Measurements from ENCODE around the gene PPP4R4.

Gene PPP4R4

GRCh38 chr14:94307410-94307992, 133.4 kb downstream of the PPP4R4 start:
- no peak for DNase-seq
- H3K27me3 ChIP-seq (ENCODE audit: insufficient read depth, low read length, poor library complexity), result no peaks in the 10 kb centered on the region
- H3K9me3 ChIP-seq (ENCODE audit: insufficient read depth, low read length, severe bottlenecking), result no peaks in the 10 kb centered on the region

GRCh38 chr14:94309721-94310120, 135.6 kb downstream of the PPP4R4 start:
- TF ChIP-seq CTCF (IDR thresholded peaks at IDR 0.05; ENCODE audit: borderline replicate concordance, extremely low read depth, low read length, poor library complexity, severe bottlenecking) (no peak), EZH2 (IDR thresholded peaks at IDR 0.05; ENCODE audit: borderline replicate concordance, low read depth, low read length, severe bottlenecking) (no peak)
- no peak overlapping the region for H3K27ac ChIP-seq (ENCODE audit: low read length)
- no peaks in the 10 kb centered on the region for H3K4me1 ChIP-seq (ENCODE audit: insufficient read depth, low read length)
- H3K4me2 ChIP-seq (ENCODE audit: insufficient read depth, low read length), result no peak overlapping the region
- H3K4me3 ChIP-seq (ENCODE audit: low read depth in 1 of 2, low read length in 2 of 2), result no peak overlapping the region
- no peaks in the 10 kb centered on the region for H3K9me3 ChIP-seq (ENCODE audit: insufficient read depth, low read length, severe bottlenecking)
- no peak for ATAC-seq (ENCODE audit: insufficient read depth, low read depth)
- H3K27me3 ChIP-seq (ENCODE audit: insufficient read depth, low read length, poor library complexity), result no peaks in the 10 kb centered on the region
- no peaks in the 10 kb centered on the region for H3K79me2 ChIP-seq (ENCODE audit: insufficient read depth, low read length)
- H4K20me1 ChIP-seq (ENCODE audit: insufficient read depth, low read length), result no peaks in the 10 kb centered on the region; the same call in 1 of the 2 replicates
- H2AFZ ChIP-seq (ENCODE audit: low read depth, low read length), result no peak overlapping the region
- H3K36me3 ChIP-seq (ENCODE audit: insufficient read depth, low read length), result no peaks in the 10 kb centered on the region
- no peak for DNase-seq
- no peak overlapping the region for H3K9ac ChIP-seq (ENCODE audit: low read depth, low read length)

More at GRCh38 chr14:94307410-94307992, 133.4 kb downstream of the PPP4R4 start:
- peak; percentile 52 for TF ChIP-seq CTCF (IDR thresholded peaks at IDR 0.05; ENCODE audit: borderline replicate concordance, extremely low read depth, low read length, poor library complexity, severe bottlenecking)
- no peak for TF ChIP-seq EZH2 (IDR thresholded peaks at IDR 0.05; ENCODE audit: borderline replicate concordance, low read depth, low read length, severe bottlenecking)
- Histone ChIP-seq H2AFZ (ENCODE audit: low read depth, low read length) (no peak overlapping the region), H4K20me1 (ENCODE audit: insufficient read depth, low read length) (no peaks in the 10 kb centered on the region), H3K9ac (ENCODE audit: low read depth, low read length) (no peak overlapping the region), H3K4me2 (ENCODE audit: insufficient read depth, low read length) (no peak overlapping the region), H3K79me2 (ENCODE audit: insufficient read depth, low read length) (no peaks in the 10 kb centered on the region), H3K27ac (ENCODE audit: low read length) (no peak overlapping the region), H3K36me3 (ENCODE audit: insufficient read depth, low read length) (no peaks in the 10 kb centered on the region), H3K4me3 (ENCODE audit: low read depth in 1 of 2, low read length in 2 of 2) (no peak overlapping the region), H3K4me1 (ENCODE audit: insufficient read depth, low read length) (no peaks in the 10 kb centered on the region)
- ATAC-seq (ENCODE audit: insufficient read depth, low read depth), result no peak

- H3K79me2 ChIP-seq (ENCODE audit: insufficient read depth, low read length), result no peaks in the 10 kb centered on the region
- no peaks in the 10 kb centered on the region for H3K4me1 ChIP-seq (ENCODE audit: insufficient read depth, low read length)
- TF ChIP-seq CTCF (IDR thresholded peaks at IDR 0.05; ENCODE audit: borderline replicate concordance, extremely low read depth, low read length, poor library complexity, severe bottlenecking) (no peak), EZH2 (IDR thresholded peaks at IDR 0.05; ENCODE audit: borderline replicate concordance, low read depth, low read length, severe bottlenecking) (no peak)
- DNase-seq (no peak), ATAC-seq (ENCODE audit: insufficient read depth, low read depth) (no peak)
- H3K9me3 ChIP-seq (ENCODE audit: insufficient read depth, low read length, severe bottlenecking), result no peaks in the 10 kb centered on the region
- no peak overlapping the region for H3K27ac ChIP-seq (ENCODE audit: low read length)
- H3K4me3 ChIP-seq (ENCODE audit: low read depth in 1 of 2, low read length in 2 of 2), result no peak overlapping the region
- H3K4me2 ChIP-seq (ENCODE audit: insufficient read depth, low read length), result no peak overlapping the region
- no peaks in the 10 kb centered on the region for H3K27me3 ChIP-seq (ENCODE audit: insufficient read depth, low read length, poor library complexity)
- H4K20me1 ChIP-seq (ENCODE audit: insufficient read depth, low read length), result no peaks in the 10 kb centered on the region; the same call in 1 of the 2 replicates
- no peak overlapping the region for H3K9ac ChIP-seq (ENCODE audit: low read depth, low read length)
- no peaks in the 10 kb centered on the region for H3K36me3 ChIP-seq (ENCODE audit: insufficient read depth, low read length)
- no peak overlapping the region for H2AFZ ChIP-seq (ENCODE audit: low read depth, low read length)
Measured at GRCh38 chr14:94310248-94310647, 136.1 kb downstream of the PPP4R4 start.

Data from DND-41 (cell line).